ENCODE measurements around the gene DNAH2. TPM values are rescaled to one million over a fixed set of nuclear protein-coding genes. Genes with fewer than 3 reads are reported as not detected.

The DNAH2 gene
- total RNA-seq, result 10 to 100 TPM; 12.5 to 14.0 TPM
- 1 to 10 TPM; 1.5 to 2.7 TPM for polyA plus RNA-seq
- long read RNA-seq, donor 1, result 0 reads
- long read RNA-seq, donor 2, result 0 reads
- long read RNA-seq, donor 3, partial matches to known transcripts, result 0 of 1 reads
- long read RNA-seq, donor 3, other reads (novel, unspliced or antisense), result 0 of 1 reads
- long read RNA-seq, donor 4, result 0 reads
- long read RNA-seq, donor 5, result 0 reads

- WGBS, 2 donors, result 1% methylated on average over 64 of the region's 64 CpGs
- Histone ChIP-seq H3K9me3 (ENCODE audit: control insufficient read depth in 4 of 4, insufficient read depth in 3 of 4, low read length in 3 of 4) (no peaks in the 10 kb centered on the region), H3K9ac (ENCODE audit: insufficient read depth in 1 of 2, low read length in 2 of 2) (peak within 1 kb of the TSS in 1 of 2 donors; percentile 47), H3K4me1 (ENCODE audit: control insufficient read depth in 5 of 5, insufficient read depth in 5 of 5, low read length in 5 of 5) (peaks cover 0 to 11% (median 2%) of the 10 kb centered on the region in 5 donors), H3K4me3 (peak within 1 kb of the TSS; percentile 7), H3K36me3 (ENCODE audit: control insufficient read depth in 4 of 4, insufficient read depth in 4 of 4, low read length in 4 of 4) (no peaks in the 10 kb centered on the region), H3K27me3 (ENCODE audit: control insufficient read depth in 3 of 3, insufficient read depth in 3 of 3, low read length in 2 of 3) (peaks cover 0 to 22% (median 13%) of the 10 kb centered on the region in 3 donors), H3K27ac (ENCODE audit: low read depth in 1 of 2, low read length in 1 of 2) (peak within 1 kb of the TSS; percentile 3 to 38)
- TF ChIP-seq CTCF (IDR thresholded peaks at IDR 0.05; ENCODE audit: control extremely low read depth, extremely low read depth), result no peak
- ATAC-seq (ENCODE audit: insufficient read depth, low FRiP score) (peak; percentile 85), DNase-seq (peak; percentile 96 to 98 (median 96))
Measured at GRCh38 chr17:7716901-7717755, at the start of gene DNAH2. TSS of gene DNAH2 (plus strand) at chr17:7717744. CDS start at chr17:7719735, 1,991 bp downstream.

DNA sequence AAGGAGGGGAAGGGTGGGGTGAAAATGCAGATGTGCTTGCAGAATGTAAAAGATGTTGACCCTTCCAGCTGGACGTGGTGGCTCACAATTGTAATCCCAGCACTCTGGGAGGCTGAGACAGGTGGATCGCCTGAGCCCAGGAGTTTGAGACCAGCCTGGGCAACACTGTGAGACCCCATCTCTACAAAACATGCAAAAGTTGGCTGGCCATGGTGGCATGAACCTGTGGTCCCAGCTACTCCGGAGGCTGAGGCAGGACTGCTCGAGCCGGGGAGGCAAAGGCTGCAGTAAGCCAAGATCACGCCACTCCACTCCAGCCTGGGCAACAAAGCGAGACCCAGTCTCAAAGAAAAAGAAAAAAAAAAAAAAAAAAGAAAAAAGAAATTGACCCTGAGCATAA is 49.1 kb upstream of the DNAH2 start:
- H3K4me1 ChIP-seq (ENCODE audit: control insufficient read depth in 5 of 5, insufficient read depth in 5 of 5, low read length in 5 of 5), result no peaks in the 10 kb centered on the region
- peaks cover 0 to 7% (median 2%) of the 10 kb centered on the region in 4 donors for H3K9me3 ChIP-seq (ENCODE audit: control insufficient read depth in 4 of 4, insufficient read depth in 3 of 4, low read length in 3 of 4)
- no peak overlapping the region for H3K27ac ChIP-seq (ENCODE audit: low read depth in 1 of 2, low read length in 1 of 2)
- H3K9ac ChIP-seq (ENCODE audit: insufficient read depth in 1 of 2, low read length in 2 of 2), result no peak overlapping the region
- 93 to 95% methylated on average over 7 of the region's 7 CpGs for WGBS, 2 donors
- DNase-seq (no peak), ATAC-seq (ENCODE audit: insufficient read depth, low FRiP score) (no peak)
- H3K36me3 ChIP-seq (ENCODE audit: control insufficient read depth in 4 of 4, insufficient read depth in 4 of 4, low read length in 4 of 4), result peaks cover 10 to 35% (median 20%) of the 10 kb centered on the region in 4 donors
- H3K4me3 ChIP-seq, result no peak overlapping the region
- no peaks in the 10 kb centered on the region for H3K27me3 ChIP-seq (ENCODE audit: control insufficient read depth in 3 of 3, insufficient read depth in 3 of 3, low read length in 2 of 3)
- TF ChIP-seq CTCF (IDR thresholded peaks at IDR 0.05; ENCODE audit: control extremely low read depth, extremely low read depth), result no peak

DNA sequence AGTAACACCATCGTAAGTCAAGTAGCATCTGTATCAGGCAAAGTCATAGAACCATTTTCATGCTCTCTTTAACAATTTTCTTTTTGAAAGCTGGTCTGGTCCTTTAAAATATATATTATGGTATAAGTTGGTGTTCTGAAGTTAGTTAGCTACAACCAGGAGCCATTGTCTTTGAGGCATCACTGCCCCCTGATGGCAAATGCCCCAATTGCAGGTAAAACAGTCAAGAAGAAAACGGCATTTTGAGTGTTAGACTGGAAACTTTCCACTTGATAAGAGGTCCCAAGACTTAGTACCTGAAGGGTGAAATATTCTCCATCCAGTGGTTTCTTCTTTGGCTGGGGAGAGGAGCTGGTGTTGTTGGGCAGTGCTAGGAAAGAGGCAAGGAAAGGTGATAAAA is 44.3 kb upstream of the DNAH2 start:
- no peak for TF ChIP-seq CTCF (IDR thresholded peaks at IDR 0.05; ENCODE audit: control extremely low read depth, extremely low read depth)
- ATAC-seq (ENCODE audit: insufficient read depth, low FRiP score) (no peak), DNase-seq (no peak)
- Histone ChIP-seq H3K27me3 (ENCODE audit: control insufficient read depth in 3 of 3, insufficient read depth in 3 of 3, low read length in 2 of 3) (no peaks in the 10 kb centered on the region), H3K27ac (ENCODE audit: low read depth in 1 of 2, low read length in 1 of 2) (no peak overlapping the region), H3K9ac (ENCODE audit: insufficient read depth in 1 of 2, low read length in 2 of 2) (no peak overlapping the region), H3K4me3 (no peak overlapping the region), H3K36me3 (ENCODE audit: control insufficient read depth in 4 of 4, insufficient read depth in 4 of 4, low read length in 4 of 4) (peaks cover 20 to 49% (median 32%) of the 10 kb centered on the region in 4 donors), H3K4me1 (ENCODE audit: control insufficient read depth in 5 of 5, insufficient read depth in 5 of 5, low read length in 5 of 5) (peaks cover 0 to 4% (median 0%) of the 10 kb centered on the region in 5 donors), H3K9me3 (ENCODE audit: control insufficient read depth in 4 of 4, insufficient read depth in 3 of 4, low read length in 3 of 4) (peaks cover 0 to 9% (median 5%) of the 10 kb centered on the region in 4 donors)
- 94 to 96% methylated on average over 2 of the region's 2 CpGs for WGBS, 2 donors

Measured in lung (tissue), 16 donors.